Mesenchymal stem cell (in vitro differentiated cells and primary cell): ENCODE measurements around the gene MS4A2.
"Not testable (repeated sequence)": the region's sequence is repeated elsewhere in the genome, so short reads cannot be mapped to it uniquely, and the experiment has no call there.

ENCODE experiments used
- DNase-seq: peaks from one replicate; pipeline ENCODE4 v3.0.0-alpha.2; 2013
- H2AFZ ChIP-seq: one replicate; pipeline ENCODE4 v1.6.1; 2013; ENCODE audit warnings: low read depth, mild to moderate bottlenecking, control low read depth, inconsistent platforms, low read length, moderate library complexity
- H2AK5ac ChIP-seq: 2 replicates; pipeline ENCODE4 v1.6.1; 2013; ENCODE audit warnings: low read length, moderate library complexity, mild to moderate bottlenecking, inconsistent platforms; ENCODE audit not compliant: severe bottlenecking
- H2BK120ac ChIP-seq: one replicate; pipeline ENCODE4 v1.6.1; 2013; ENCODE audit warnings: low read depth, mild to moderate bottlenecking, inconsistent platforms, low read length, moderate library complexity
- H2BK12ac ChIP-seq, 2 experiments: one replicate each; pipeline ENCODE4 v1.6.1; 2013; ENCODE audit warnings: inconsistent platforms in 2 of 2, low read length in 2 of 2, mild to moderate bottlenecking in 2 of 2, moderate library complexity in 2 of 2, control low read depth in 1 of 2
- H2BK15ac ChIP-seq: one replicate; pipeline ENCODE4 v1.6.1; 2013; ENCODE audit warnings: mild to moderate bottlenecking, low read depth, inconsistent platforms; ENCODE audit not compliant: poor library complexity, severe bottlenecking
- H2BK5ac ChIP-seq: 2 replicates; pipeline ENCODE4 v1.6.1; 2013; ENCODE audit warnings: low read depth, mild to moderate bottlenecking, low read length, control low read depth, inconsistent platforms; ENCODE audit not compliant: poor library complexity, severe bottlenecking
- H3K14ac ChIP-seq, 2 experiments: one replicate each; pipeline ENCODE4 v1.6.1; 2013; ENCODE audit warnings: inconsistent platforms in 2 of 2, low read length in 2 of 2, control low read depth in 1 of 2, mild to moderate bottlenecking in 1 of 2, moderate library complexity in 1 of 2
- H3K18ac ChIP-seq, 2 experiments: one replicate each; pipeline ENCODE4 v1.6.1; 2013; ENCODE audit warnings: inconsistent platforms in 2 of 2, low read length in 2 of 2, control low read depth in 1 of 2, low read depth in 1 of 2, mild to moderate bottlenecking in 1 of 2
- H3K23ac ChIP-seq, 2 experiments: one replicate each; pipeline ENCODE4 v1.6.1; 2013; ENCODE audit warnings: inconsistent platforms in 2 of 2, low read length in 2 of 2, mild to moderate bottlenecking in 2 of 2, moderate library complexity in 2 of 2, control low read depth in 1 of 2
- H3K27ac ChIP-seq: 2 replicates; pipeline ENCODE4 v1.5.1; 2013; ENCODE audit warnings: mild to moderate bottlenecking, moderate library complexity, low read length, control low read depth, inconsistent platforms; ENCODE audit not compliant: poor library complexity, severe bottlenecking
- H3K27me3 ChIP-seq, 2 experiments: 2 replicates each; pipeline versions ENCODE4 v1.6.1 to v1.7.0; 2013; ENCODE audit warnings: low read length in 2 of 2, mild to moderate bottlenecking in 2 of 2, moderate library complexity in 2 of 2, control low read depth in 1 of 2, inconsistent platforms in 1 of 2; ENCODE audit not compliant: control insufficient read depth in 1 of 2, insufficient read depth in 1 of 2
- H3K36me3 ChIP-seq, 2 experiments: 2 replicates each; pipeline versions ENCODE4 v1.6.1 to v1.7.0; 2013; ENCODE audit warnings: low read length in 2 of 2, control low read depth in 1 of 2, inconsistent platforms in 1 of 2, low read depth in 1 of 2, mild to moderate bottlenecking in 1 of 2; ENCODE audit not compliant: insufficient read depth in 2 of 2, control insufficient read depth in 1 of 2
- H3K4ac ChIP-seq, 2 experiments: one replicate each; pipeline ENCODE4 v1.6.1; 2013; ENCODE audit warnings: inconsistent platforms in 2 of 2, low read length in 2 of 2, mild to moderate bottlenecking in 2 of 2, moderate library complexity in 2 of 2, control low read depth in 1 of 2, low read depth in 1 of 2
- H3K4me1 ChIP-seq: 2 replicates; pipeline ENCODE4 v1.6.1; 2013; ENCODE audit warnings: low read depth, low read length, control low read depth; ENCODE audit not compliant: control insufficient read depth, insufficient read depth
- H3K4me2 ChIP-seq: 2 replicates; pipeline ENCODE4 v1.6.1; 2013; ENCODE audit warnings: low read length, mild to moderate bottlenecking, inconsistent platforms; ENCODE audit not compliant: poor library complexity, severe bottlenecking
- H3K4me3 ChIP-seq, 2 experiments: 2 replicates each; pipeline versions ENCODE4 v1.5.1 to v1.7.0; 2013; ENCODE audit warnings: low read length in 2 of 2, mild to moderate bottlenecking in 2 of 2, control low read depth in 1 of 2, low read depth in 1 of 2; ENCODE audit not compliant: insufficient read depth in 1 of 2
- H3K79me1 ChIP-seq: replicated peaks from 2 replicates; pipeline ENCODE4 v1.6.1; 2013; ENCODE audit warnings: mild to moderate bottlenecking, control low read depth, low read length, inconsistent platforms; ENCODE audit not compliant: poor library complexity, severe bottlenecking
- H3K9ac ChIP-seq: 2 replicates; pipeline ENCODE4 v1.7.0; 2013; ENCODE audit warnings: mild to moderate bottlenecking, low read length, moderate library complexity
- H3K9me3 ChIP-seq: 2 replicates; pipeline ENCODE4 v1.7.0; 2013; ENCODE audit warnings: mild to moderate bottlenecking, low read length; ENCODE audit not compliant: control insufficient read depth
- H4K8ac ChIP-seq: one replicate; pipeline ENCODE4 v1.6.1; 2013; ENCODE audit warnings: inconsistent platforms, mild to moderate bottlenecking, low read length, moderate library complexity
- H4K91ac ChIP-seq: one replicate; pipeline ENCODE4 v1.6.1; 2013; ENCODE audit warnings: mild to moderate bottlenecking, low read length, inconsistent platforms
- WGBS: methylation state at CpG from one replicate; pipeline ENCODE4 v1.1.7; 2013; ENCODE audit warnings: mixed read lengths; 5-methylcytosine and 5-hydroxymethylcytosine counted together

Gene MS4A2

GRCh38 chr11:60125956-60126585 lies 37.6 kb downstream of the MS4A2 start:
- Histone ChIP-seq H3K4me3 (no peak overlapping the region), H3K4me2 (no peak overlapping the region), H4K8ac (no peak overlapping the region), H4K91ac (no peak overlapping the region), H3K23ac (no peak overlapping the region), H3K4ac (no peak overlapping the region), H3K14ac (no peak overlapping the region), H3K9me3 (no peaks in the 10 kb centered on the region), H2BK15ac (no peak overlapping the region), H3K36me3 (no peaks in the 10 kb centered on the region), H3K79me1 (no peaks in the 10 kb centered on the region), H2BK5ac (no peak overlapping the region), H3K9ac (no peak overlapping the region), H3K27me3 (no peaks in the 10 kb centered on the region), H2AFZ (no peak overlapping the region), H2BK12ac (no peak overlapping the region), H3K18ac (no peak overlapping the region), H3K4me1 (no peaks in the 10 kb centered on the region), H3K27ac (no peak overlapping the region), H2AK5ac (no peak overlapping the region), H2BK120ac (no peak overlapping the region)
- DNase-seq, result no peak

GRCh38 chr11:60127311-60127811 lies 38.9 kb downstream of the MS4A2 start:
- Histone ChIP-seq H3K23ac (no peak overlapping the region), H3K36me3 (no peaks in the 10 kb centered on the region), H3K18ac (no peak overlapping the region), H3K9ac (no peak overlapping the region), H2BK5ac (no peak overlapping the region), H2BK12ac (no peak overlapping the region), H3K4me2 (no peak overlapping the region), H3K27ac (no peak overlapping the region), H3K14ac (no peak overlapping the region), H3K4me3 (no peak overlapping the region), H2BK120ac (no peak overlapping the region), H2AK5ac (no peak overlapping the region), H4K8ac (no peak overlapping the region), H3K9me3 (no peaks in the 10 kb centered on the region), H2BK15ac (no peak overlapping the region), H4K91ac (no peak overlapping the region), H2AFZ (no peak overlapping the region), H3K79me1 (no peaks in the 10 kb centered on the region), H3K4ac (no peak overlapping the region), H3K4me1 (no peaks in the 10 kb centered on the region), H3K27me3 (no peaks in the 10 kb centered on the region)
- 100% methylated on average over 1 of the region's 3 CpGs for WGBS
- DNase-seq, result no peak

- Histone ChIP-seq H3K14ac (no peak overlapping the region), H2AFZ (no peak overlapping the region), H3K79me1 (no peaks in the 10 kb centered on the region), H3K36me3 (no peaks in the 10 kb centered on the region), H3K27ac (no peak overlapping the region), H3K4me3 (no peak overlapping the region), H3K18ac (no peak overlapping the region), H4K91ac (no peak overlapping the region), H3K9me3 (no peaks in the 10 kb centered on the region), H2BK12ac (no peak overlapping the region), H3K27me3 (no peaks in the 10 kb centered on the region), H3K23ac (no peak overlapping the region), H3K4me1 (no peaks in the 10 kb centered on the region), H2BK5ac (no peak overlapping the region), H2BK15ac (no peak overlapping the region), H3K4me2 (no peak overlapping the region), H3K9ac (no peak overlapping the region), H3K4ac (no peak overlapping the region), H2AK5ac (no peak overlapping the region), H2BK120ac (no peak overlapping the region), H4K8ac (no peak overlapping the region)
- 50% methylated on average over 1 of the region's 2 CpGs for WGBS
- DNase-seq, result no peak
These were observed 39.9 kb downstream of the MS4A2 start for GRCh38 chr11:60128376-60128775.

GRCh38 chr11:60128866-60129265 lies 40.4 kb downstream of the MS4A2 start:
- H3K27ac ChIP-seq, H3K27me3 ChIP-seq, H3K79me1 ChIP-seq, H3K14ac ChIP-seq, H2BK5ac ChIP-seq, H3K4me1 ChIP-seq, H2AFZ ChIP-seq, H2AK5ac ChIP-seq, H3K4me3 ChIP-seq, H3K18ac ChIP-seq, H2BK120ac ChIP-seq, H3K9me3 ChIP-seq, H4K91ac ChIP-seq, H4K8ac ChIP-seq, H3K4ac ChIP-seq, H3K23ac ChIP-seq, H2BK15ac ChIP-seq, DNase-seq, H3K9ac ChIP-seq, H3K36me3 ChIP-seq, H2BK12ac ChIP-seq, H3K4me2 ChIP-seq: not testable (repeated sequence)
- 97% methylated on average over 3 of the region's 4 CpGs for WGBS
